Astrocyte (in vitro differentiated cells and primary cell): ENCODE data around the gene ASIC4.

Experiments
- EZH2 ChIP-seq: IDR thresholded peaks from 2 replicates; pipeline ENCODE4 v1.6.1; 2012; ENCODE audit warnings: mild to moderate bottlenecking, low read length, inconsistent platforms; ENCODE audit not compliant: insufficient read depth
- TF ChIP-seq, protein P1 (sequence below): IDR thresholded peaks from 2 replicates; pipeline ENCODE4 v1.5.1; 2011; ENCODE audit warnings: low read depth, mild to moderate bottlenecking, inconsistent platforms, low read length, moderate library complexity; ENCODE audit not compliant: insufficient read depth

- TF ChIP-seq, protein P1, sequence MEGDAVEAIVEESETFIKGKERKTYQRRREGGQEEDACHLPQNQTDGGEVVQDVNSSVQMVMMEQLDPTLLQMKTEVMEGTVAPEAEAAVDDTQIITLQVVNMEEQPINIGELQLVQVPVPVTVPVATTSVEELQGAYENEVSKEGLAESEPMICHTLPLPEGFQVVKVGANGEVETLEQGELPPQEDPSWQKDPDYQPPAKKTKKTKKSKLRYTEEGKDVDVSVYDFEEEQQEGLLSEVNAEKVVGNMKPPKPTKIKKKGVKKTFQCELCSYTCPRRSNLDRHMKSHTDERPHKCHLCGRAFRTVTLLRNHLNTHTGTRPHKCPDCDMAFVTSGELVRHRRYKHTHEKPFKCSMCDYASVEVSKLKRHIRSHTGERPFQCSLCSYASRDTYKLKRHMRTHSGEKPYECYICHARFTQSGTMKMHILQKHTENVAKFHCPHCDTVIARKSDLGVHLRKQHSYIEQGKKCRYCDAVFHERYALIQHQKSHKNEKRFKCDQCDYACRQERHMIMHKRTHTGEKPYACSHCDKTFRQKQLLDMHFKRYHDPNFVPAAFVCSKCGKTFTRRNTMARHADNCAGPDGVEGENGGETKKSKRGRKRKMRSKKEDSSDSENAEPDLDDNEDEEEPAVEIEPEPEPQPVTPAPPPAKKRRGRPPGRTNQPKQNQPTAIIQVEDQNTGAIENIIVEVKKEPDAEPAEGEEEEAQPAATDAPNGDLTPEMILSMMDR, result no peak
- TF ChIP-seq EZH2, result no peak
Observed at GRCh38 chr2:219562049-219563020, 48.1 kb downstream of the ASIC4 start.
